SK-N-SH (cell line): ENCODE data around the gene SF3B5. TPM values are rescaled to one million over a fixed set of nuclear protein-coding genes. Genes with fewer than 3 reads are reported as not detected.
A peak's percentile ranks its signal among the peaks of the same experiment; 100 is the strongest.

Experiments
- CTCF ChIA-PET: fragments of 300-600, 350-600 bp; formaldehyde crosslinking; extraction: SDS; loops from one replicate; lab custom pipeline; 2021; lab: Yijun Ruan, JAX
- POLR2A ChIA-PET: fragments of 350-600 bp; sonication (Branson Sonifier 250); formaldehyde crosslinking; extraction: SDS; loops from one replicate; lab custom pipeline; 2020; ENCODE audit warnings: antibody characterized with exemption, inconsistent platforms; lab: Yijun Ruan, JAX
- DNase-seq: peaks from one replicate; pipeline ENCODE4 v3.0.0; 2012
- H2AFZ ChIP-seq: fragments of 200-600 bp; sonication (generic); 2 replicates; pipeline ENCODE4 v1.8.1; 2016; ENCODE audit warnings: antibody characterized with exemption, mild to moderate bottlenecking, low read depth
- H3F3A ChIP-seq: fragments of 200-600 bp; sonication (generic); replicated peaks from 2 replicates; pipeline ENCODE3; 2016; ENCODE audit warnings: antibody characterized with exemption, mild to moderate bottlenecking; ENCODE audit not compliant: insufficient read depth
- H3K27ac ChIP-seq, 2 experiments: fragments of 200-500 bp in 1 of 2; fragments of 200-600 bp in 1 of 2; sonication (Bioruptor generic) in 1 of 2; sonication (generic), shearing (Covaris generic) in 1 of 2; 2 replicates each; pipeline versions ENCODE4 v1.5.1 to v1.6.1; 2014 to 2016; ENCODE audit warnings: low read depth in 2 of 2, inconsistent platforms in 1 of 2, low read length in 1 of 2, mild to moderate bottlenecking in 1 of 2, mixed read lengths in 1 of 2
- H3K27me3 ChIP-seq: fragments of 200-600 bp; sonication (generic), shearing (Covaris generic); 2 replicates; pipeline ENCODE4 v1.6.1; 2016; ENCODE audit warnings: mixed run types; ENCODE audit not compliant: insufficient read depth
- H3K36me3 ChIP-seq, 2 experiments: fragments of 200-500 bp in 1 of 2; fragments of 200-600 bp in 1 of 2; sonication (Bioruptor generic) in 1 of 2; sonication (generic) in 1 of 2; replicated peaks in 1 of 2; 2 replicates each; pipeline versions ENCODE3 to v1.5.1; 2014 to 2016; ENCODE audit warnings: low read length in 1 of 2, mild to moderate bottlenecking in 1 of 2; ENCODE audit not compliant: insufficient read depth in 2 of 2, control insufficient read depth in 1 of 2
- H3K4me1 ChIP-seq, 2 experiments: fragments of 200-500 bp in 1 of 2; fragments of 200-600 bp in 1 of 2; sonication (Bioruptor generic) in 1 of 2; sonication (generic), shearing (Covaris generic) in 1 of 2; 2 replicates each; pipeline versions ENCODE4 v1.5.1 to v1.6.1; 2014 to 2016; ENCODE audit warnings: low read depth in 1 of 2, low read length in 1 of 2, mixed run types in 1 of 2; ENCODE audit not compliant: insufficient read depth in 2 of 2, control insufficient read depth in 1 of 2
- H3K4me2 ChIP-seq: fragments of 200-600 bp; sonication (generic), shearing (Covaris generic); 2 replicates; pipeline ENCODE4 v1.6.1; 2017; ENCODE audit warnings: mixed run types
- H3K4me3 ChIP-seq, 2 experiments: fragments of 200-500 bp in 1 of 2; fragments of 200-600 bp in 1 of 2; sonication (Bioruptor generic) in 1 of 2; sonication (generic), shearing (Covaris generic) in 1 of 2; 2 replicates each; pipeline versions ENCODE4 v1.5.1 to v1.8.1; 2014 to 2016; ENCODE audit warnings: low read depth in 2 of 2, inconsistent platforms in 1 of 2, low read length in 1 of 2, mild to moderate bottlenecking in 1 of 2, mixed read lengths in 1 of 2, moderate library complexity in 1 of 2
- H3K79me2 ChIP-seq: fragments of 200-600 bp; sonication (generic); 2 replicates; pipeline ENCODE4 v1.8.1; 2017; ENCODE audit warnings: mild to moderate bottlenecking; ENCODE audit not compliant: insufficient read depth
- H3K9ac ChIP-seq: fragments of 200-600 bp; sonication (generic); 2 replicates; pipeline ENCODE4 v1.6.1; 2017; ENCODE audit warnings: mixed run types
- H3K9me2 ChIP-seq: fragments of 200-600 bp; sonication (generic); 2 replicates; pipeline ENCODE4 v1.6.1; 2017; ENCODE audit warnings: mixed run types
- H3K9me3 ChIP-seq: fragments of 200-600 bp; sonication (generic); 2 replicates; pipeline ENCODE4 v1.6.1; 2017; ENCODE audit warnings: mixed run types, mild to moderate bottlenecking, moderate library complexity
- H4K20me1 ChIP-seq: fragments of 200-600 bp; sonication (generic); 2 replicates; pipeline ENCODE4 v1.6.1; 2017; ENCODE audit warnings: mild to moderate bottlenecking, mixed run types; ENCODE audit not compliant: insufficient read depth
- CHD2 ChIP-seq: fragments of 150-350 bp; IDR thresholded peaks from 2 replicates; pipeline ENCODE4 v1.6.1; 2018; ENCODE audit warnings: low read length; ENCODE audit not compliant: partially characterized antibody
- ELF1 ChIP-seq: IDR thresholded peaks from 2 replicates; pipeline ENCODE4 v1.4.0; 2012
- EZH2phosphoT487 ChIP-seq: fragments of 200-600 bp; sonication (generic); IDR thresholded peaks from 2 replicates; pipeline ENCODE4 v1.6.1; 2017; ENCODE audit warnings: low read depth, mixed run types, mild to moderate bottlenecking, antibody characterized with exemption, moderate library complexity, borderline replicate concordance
- FOSL2 ChIP-seq: IDR thresholded peaks from 2 replicates; pipeline ENCODE4 v1.4.0; 2012; ENCODE audit warnings: low read depth, mild to moderate bottlenecking, moderate library complexity, borderline replicate concordance
- FOXJ3 ChIP-seq: sonication (generic); formaldehyde crosslinking; IDR thresholded peaks from 2 replicates; pipeline ENCODE4 v1.5.1; 2020; ENCODE audit warnings: mild to moderate bottlenecking, missing genetic modification reagents
- FOXM1 ChIP-seq: IDR thresholded peaks from 2 replicates; pipeline ENCODE4 v1.4.0; 2012; ENCODE audit warnings: low read depth, mild to moderate bottlenecking
- GABPA ChIP-seq: IDR thresholded peaks from 2 replicates; pipeline ENCODE4 v1.4.0; 2012; ENCODE audit warnings: low read depth, mild to moderate bottlenecking
- GATA2 ChIP-seq: sonication (generic); formaldehyde crosslinking; IDR thresholded peaks from 2 replicates; pipeline ENCODE4 v1.5.0; 2020; ENCODE audit warnings: mild to moderate bottlenecking, missing genetic modification reagents
- MXI1 ChIP-seq: IDR thresholded peaks from 2 replicates; pipeline ENCODE4 v1.6.1; 2012; ENCODE audit warnings: mild to moderate bottlenecking, low read depth, low read length, improper control_type of control experiment
- NFIC ChIP-seq: IDR thresholded peaks from 2 replicates; pipeline ENCODE4 v1.4.0; 2012; ENCODE audit warnings: borderline replicate concordance
- RCOR1 ChIP-seq: fragments of 150-350 bp; IDR thresholded peaks from 2 replicates; pipeline ENCODE4 v1.6.1; 2017; ENCODE audit warnings: antibody characterized with exemption, low read length
- RXRA ChIP-seq: IDR thresholded peaks from 2 replicates; pipeline ENCODE4 v1.4.0; 2012; ENCODE audit warnings: low read depth, mild to moderate bottlenecking, borderline replicate concordance
- SIN3A ChIP-seq: IDR thresholded peaks from 2 replicates; pipeline ENCODE4 v1.6.1; 2012; ENCODE audit warnings: low read depth, mild to moderate bottlenecking, low read length, moderate library complexity, borderline replicate concordance
- SMC3 ChIP-seq: IDR thresholded peaks from 2 replicates; pipeline ENCODE4 v1.6.1; 2012; ENCODE audit warnings: low read depth, low read length, improper control_type of control experiment
- TCF12 ChIP-seq: IDR thresholded peaks from 2 replicates; pipeline ENCODE4 v1.4.0; 2012
- USF1 ChIP-seq: IDR thresholded peaks from 2 replicates; pipeline ENCODE4 v1.4.0; 2012; ENCODE audit warnings: low read depth, borderline replicate concordance
- YY1 ChIP-seq: IDR thresholded peaks from 2 replicates; pipeline ENCODE4 v1.4.0; 2012; ENCODE audit warnings: low read depth, mild to moderate bottlenecking
- WGBS: methylation state at CpG from one replicate; pipeline ENCODE4 v1.1.6; 2017; ENCODE audit warnings: low lambda C conversion rate; 5-methylcytosine and 5-hydroxymethylcytosine counted together
- polyA plus RNA-seq, 3 experiments: library from polyadenylated mRNA; depleted of rRNA; stranded (reverse); fragments of >200 nt; gene quantifications; 2 replicates each; pipeline ENCODE4 v1.2.3, GENCODE V29; 2012
- TF ChIP-seq, protein P1 (sequence below): IDR thresholded peaks from 2 replicates; pipeline ENCODE4 v1.4.0; 2012; ENCODE audit warnings: low read depth
- TF ChIP-seq, protein P2 (sequence below): fragments of 150-350 bp; IDR thresholded peaks from 2 replicates; pipeline ENCODE4 v1.6.1; 2016; ENCODE audit warnings: mild to moderate bottlenecking, low read depth, low read length

The SF3B5 gene
- polyA plus RNA-seq, 1 of the 3 experiments (the other 2 are of a cell fraction): 316 TPM

DNA sequence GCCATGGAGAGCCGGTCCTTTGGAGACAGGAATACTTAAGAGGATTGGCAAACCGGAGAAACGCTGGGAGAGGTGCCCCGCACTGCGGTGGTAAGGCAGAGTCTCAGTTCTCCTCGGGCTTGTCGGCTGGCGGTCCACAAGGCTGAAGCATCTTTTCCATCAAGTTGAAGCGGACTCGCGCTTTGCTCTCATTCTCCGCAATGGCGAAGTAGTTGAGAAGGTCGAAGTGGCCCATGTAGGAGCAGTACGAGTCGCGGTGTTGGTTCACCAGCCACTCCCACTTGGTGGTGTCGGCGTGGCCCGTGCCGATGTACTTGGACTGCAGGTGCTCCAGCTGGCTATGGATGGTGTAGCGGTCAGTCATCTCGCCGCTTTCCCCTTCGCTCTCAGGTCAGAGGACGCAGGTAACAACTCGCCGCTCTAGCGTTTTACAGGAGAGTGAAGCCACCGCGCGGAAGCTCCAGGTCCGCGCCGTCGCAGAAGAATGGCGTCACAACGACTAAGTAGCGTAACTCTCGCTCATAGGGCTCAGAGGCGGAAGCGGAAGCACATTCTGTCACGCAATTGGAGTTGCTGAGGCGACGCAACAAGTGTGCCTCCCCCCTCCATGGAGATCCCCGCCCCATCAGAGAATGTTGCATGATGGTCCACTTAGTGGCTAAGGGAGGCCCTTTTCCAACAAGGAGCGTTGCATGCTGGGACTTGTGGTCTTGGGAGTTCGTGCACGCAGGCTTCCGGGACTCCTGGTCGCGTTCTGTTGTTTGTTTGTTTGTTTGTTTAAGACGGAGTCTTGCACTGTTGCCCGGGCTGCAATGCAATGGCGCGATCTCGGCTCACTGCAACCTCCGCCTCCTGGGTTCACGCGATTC, at the start of gene SF3B5 (continued):
- TF ChIP-seq ELF1 (peak; percentile 100), CHD2 (peak; percentile 90), SIN3A (peak; percentile 79; the same call in 1 of the 2 replicates), RCOR1 (peak; percentile 16; the same call in 1 of the 2 replicates), NFIC (no peak), YY1 (no peak; the same call in 1 of the 2 replicates), FOXM1 (no peak)

DNA sequence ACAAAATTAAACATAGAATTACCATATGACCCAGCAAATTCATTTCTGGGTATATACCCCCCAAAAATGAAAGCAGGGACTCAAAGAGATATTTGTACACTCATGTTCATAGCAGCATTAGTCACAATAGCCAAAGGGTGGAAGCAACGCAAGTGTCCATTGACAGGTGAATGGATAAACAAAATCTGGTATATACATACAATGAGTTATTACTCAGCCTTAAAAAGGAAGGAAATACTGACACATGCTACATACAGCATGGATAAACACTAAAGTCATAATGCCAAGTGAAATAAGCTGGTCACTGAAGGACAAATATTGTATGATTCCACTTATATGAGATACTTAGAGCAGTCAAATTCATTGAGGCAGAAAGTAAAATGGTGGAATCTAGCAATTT, 49.6 kb upstream of the SF3B5 start:
- peaks cover 8% of the 10 kb centered on the region; the same call in 1 of the 2 replicates for H3K9me3 ChIP-seq
- ChIA-PET POLR2A (no interaction called here), CTCF (no interaction called here)
- no peaks in the 10 kb centered on the region for H3F3A ChIP-seq
- H3K79me2 ChIP-seq: no peaks in the 10 kb centered on the region
- TF ChIP-seq GATA2 (CRISPR knock-in tag) (no peak), ELF1 (no peak), MXI1 (no peak), FOSL2 (no peak), TCF12 (no peak), FOXJ3 (CRISPR knock-in tag) (no peak), USF1 (no peak), CHD2 (no peak), RXRA (no peak), EZH2phosphoT487 (no peak), SMC3 (no peak), FOXM1 (no peak), GABPA (no peak)
- TF ChIP-seq, protein P1, sequence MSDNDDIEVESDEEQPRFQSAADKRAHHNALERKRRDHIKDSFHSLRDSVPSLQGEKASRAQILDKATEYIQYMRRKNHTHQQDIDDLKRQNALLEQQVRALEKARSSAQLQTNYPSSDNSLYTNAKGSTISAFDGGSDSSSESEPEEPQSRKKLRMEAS: no peak
- TF ChIP-seq, protein P2, sequence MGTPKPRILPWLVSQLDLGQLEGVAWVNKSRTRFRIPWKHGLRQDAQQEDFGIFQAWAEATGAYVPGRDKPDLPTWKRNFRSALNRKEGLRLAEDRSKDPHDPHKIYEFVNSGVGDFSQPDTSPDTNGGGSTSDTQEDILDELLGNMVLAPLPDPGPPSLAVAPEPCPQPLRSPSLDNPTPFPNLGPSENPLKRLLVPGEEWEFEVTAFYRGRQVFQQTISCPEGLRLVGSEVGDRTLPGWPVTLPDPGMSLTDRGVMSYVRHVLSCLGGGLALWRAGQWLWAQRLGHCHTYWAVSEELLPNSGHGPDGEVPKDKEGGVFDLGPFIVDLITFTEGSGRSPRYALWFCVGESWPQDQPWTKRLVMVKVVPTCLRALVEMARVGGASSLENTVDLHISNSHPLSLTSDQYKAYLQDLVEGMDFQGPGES: no peak
- no peak overlapping the region for H3K27ac ChIP-seq
- no peaks in the 10 kb centered on the region for H4K20me1 ChIP-seq
- H2AFZ ChIP-seq: no peak overlapping the region
- H3K4me3 ChIP-seq: no peak overlapping the region
- DNase-seq: no peak
- peaks cover 0 to 2% of the 10 kb centered on the region in 2 experiments; a peak in 1 of 4 replicates for H3K4me1 ChIP-seq
- no peaks in the 10 kb centered on the region for H3K9me2 ChIP-seq
- no peak overlapping the region for H3K4me2 ChIP-seq
- 17% methylated on average over 1 of the region's 1 CpG for WGBS
- peaks cover 25% of the 10 kb centered on the region for H3K27me3 ChIP-seq
- H3K36me3 ChIP-seq: no peaks in the 10 kb centered on the region
- no peak overlapping the region for H3K9ac ChIP-seq
